T-helper 1 cell treated with Interleukin-12 subunit alpha and Interleukin-12 subunit beta and Interleukin-4 antibody, amounts not matched to agents 30 μg/mL and 1 μg/mL, for 36 hours (primary cell): ENCODE results near the gene NXNL1.
A peak's percentile ranks its signal among the peaks of the same experiment; 100 is the strongest.
"Not testable (repeated sequence)": the region's sequence is repeated elsewhere in the genome, so short reads cannot be mapped to it uniquely, and the experiment has no call there.

Experiments
- H3K27ac Mint-ChIP-seq: one replicate; pipeline ENCODE4 v1.8.0; 2021; ENCODE audit warnings: mild to moderate bottlenecking, mixed read lengths
- H3K27me3 Mint-ChIP-seq: one replicate; pipeline ENCODE4 v1.8.0; 2021; ENCODE audit warnings: low read depth, mixed read lengths
- H3K36me3 Mint-ChIP-seq: one replicate; pipeline ENCODE4 v1.8.0; 2021; ENCODE audit warnings: low read depth, mixed read lengths
- H3K4me1 Mint-ChIP-seq: one replicate; pipeline ENCODE4 v1.8.0; 2021; ENCODE audit warnings: low read depth, mixed read lengths
- H3K4me3 Mint-ChIP-seq: one replicate; pipeline ENCODE4 v1.8.0; 2021; ENCODE audit warnings: mild to moderate bottlenecking, moderate library complexity, mixed read lengths
- H3K9me3 Mint-ChIP-seq: one replicate; pipeline ENCODE4 v1.8.0; 2021; ENCODE audit warnings: mixed read lengths

Gene NXNL1

DNA sequence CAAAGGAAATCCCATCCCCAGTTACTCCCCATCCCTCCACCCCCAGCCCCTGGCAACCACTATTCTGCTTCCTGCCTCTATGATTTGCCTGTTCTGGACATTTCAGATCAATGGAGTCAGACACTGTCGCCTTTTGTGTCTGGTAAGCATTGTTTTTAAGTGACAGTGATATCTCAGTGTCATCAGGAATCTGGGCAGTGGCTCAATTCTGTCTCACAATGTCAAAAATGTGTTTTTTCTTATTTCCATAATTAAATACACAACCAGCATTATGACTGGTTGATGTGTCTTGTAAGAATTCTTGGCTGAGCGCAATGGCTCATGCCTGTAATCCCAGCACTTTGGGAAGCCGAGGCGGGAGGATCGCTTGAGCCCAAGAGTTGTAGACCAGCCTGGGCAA, 30.6 kb upstream of the NXNL1 start:
- Mint-ChIP-seq H3K9me3 (no peaks in the 10 kb centered on the region), H3K4me1 (peaks cover 25% of the 10 kb centered on the region), H3K27me3 (no peaks in the 10 kb centered on the region), H3K27ac (no peak overlapping the region), H3K36me3 (no peaks in the 10 kb centered on the region), H3K4me3 (no peak overlapping the region)

DNA sequence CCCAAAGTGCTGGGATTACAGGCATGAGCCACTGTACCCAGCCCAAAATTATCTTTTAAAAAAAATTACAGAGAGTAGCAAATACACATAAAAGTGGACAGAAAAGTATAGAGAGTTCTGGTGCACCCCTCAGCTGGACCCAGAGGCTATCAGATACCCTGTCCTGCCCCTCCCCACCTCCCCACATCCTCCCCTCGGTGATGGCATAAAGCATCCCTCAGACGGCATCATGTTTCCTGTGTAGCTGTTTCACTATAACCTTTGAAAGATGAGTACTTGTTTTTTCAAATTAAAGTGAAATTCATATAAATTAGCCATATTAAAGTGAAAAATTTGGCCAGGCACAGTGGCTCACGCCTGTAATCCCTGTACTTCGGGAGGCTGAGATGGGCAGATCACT, 29.7 kb upstream of the NXNL1 start:
- Mint-ChIP-seq H3K4me1 (peaks cover 19% of the 10 kb centered on the region), H3K27me3 (no peaks in the 10 kb centered on the region), H3K27ac (no peak overlapping the region), H3K36me3 (no peaks in the 10 kb centered on the region), H3K4me3 (no peak overlapping the region), H3K9me3 (no peaks in the 10 kb centered on the region)

DNA sequence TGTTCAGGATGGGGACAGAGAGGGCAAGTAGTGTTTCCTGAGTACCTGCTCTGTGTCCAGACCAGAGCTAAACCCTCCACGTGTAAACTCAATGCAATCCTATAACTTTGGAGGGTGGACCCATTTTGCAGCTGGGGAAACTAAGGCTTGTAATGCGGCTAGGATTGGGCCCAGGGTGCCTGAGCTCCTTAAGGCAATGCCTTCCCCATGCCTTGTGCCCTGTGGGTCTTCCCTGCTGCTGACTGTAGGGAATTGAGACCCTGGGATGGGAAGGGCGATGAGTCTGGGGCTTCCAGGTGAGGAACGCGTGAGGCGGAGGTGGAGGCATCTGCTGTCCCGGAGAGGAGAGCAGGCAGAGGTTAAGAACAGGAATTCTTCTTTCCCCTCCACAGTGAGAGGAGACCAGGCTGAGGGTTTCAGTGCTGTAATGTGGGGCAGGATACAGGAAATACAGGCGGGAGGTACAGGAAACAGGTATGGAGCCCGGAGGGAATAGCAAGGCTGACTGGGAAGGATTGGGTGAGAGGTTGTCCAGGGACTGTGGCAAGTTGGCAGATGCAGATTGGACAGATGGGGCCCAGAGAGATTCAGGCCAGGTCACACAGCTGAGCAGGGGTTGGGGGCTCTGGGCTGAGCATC, 28.8 kb upstream of the NXNL1 start:
- no peaks in the 10 kb centered on the region for H3K9me3 Mint-ChIP-seq
- H3K4me1 Mint-ChIP-seq, result peaks cover 19% of the 10 kb centered on the region
- peak overlapping the region; percentile 2 for H3K27ac Mint-ChIP-seq
- no peaks in the 10 kb centered on the region for H3K27me3 Mint-ChIP-seq
- H3K36me3 Mint-ChIP-seq, result no peaks in the 10 kb centered on the region
- H3K4me3 Mint-ChIP-seq, result no peak overlapping the region

DNA sequence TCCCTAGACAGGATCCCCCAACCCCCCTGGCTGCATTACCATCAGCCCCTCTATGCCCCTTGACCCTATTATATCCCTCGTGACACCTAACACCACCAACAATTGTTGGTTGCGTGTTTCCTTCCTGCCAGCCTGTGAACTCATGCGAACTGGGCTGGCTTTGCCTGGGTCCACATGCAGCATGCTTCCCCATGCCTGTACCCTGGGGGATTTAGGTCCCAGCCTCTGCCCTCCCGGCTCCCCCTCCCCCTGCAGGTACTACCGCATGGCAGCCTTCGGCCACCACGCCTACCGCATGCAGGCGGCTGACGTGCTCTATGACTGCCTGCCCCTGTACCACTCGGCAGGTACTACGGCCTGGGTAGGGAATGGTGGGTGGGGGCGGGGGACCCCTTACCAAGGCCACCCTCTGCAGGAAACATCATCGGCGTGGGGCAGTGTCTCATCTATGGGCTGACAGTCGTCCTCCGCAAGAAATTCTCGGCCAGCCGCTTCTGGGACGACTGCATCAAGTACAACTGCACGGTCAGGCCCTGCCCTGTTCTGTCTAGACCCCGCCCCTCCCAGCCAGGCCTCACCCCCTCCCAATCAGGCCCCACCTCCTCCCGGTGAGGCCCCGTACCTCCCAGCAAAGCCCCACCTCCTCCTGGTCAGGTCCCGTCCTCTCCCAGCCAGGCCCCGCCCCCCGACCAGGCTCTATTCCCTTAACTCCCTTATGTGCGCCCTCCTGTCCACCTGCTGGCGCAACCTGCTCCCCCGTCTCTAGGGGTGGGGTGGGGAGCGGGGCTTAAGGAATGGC, 28.1 kb upstream of the NXNL1 start:
- H3K27me3 Mint-ChIP-seq, result no peaks in the 10 kb centered on the region
- H3K36me3 Mint-ChIP-seq, result no peaks in the 10 kb centered on the region
- H3K9me3 Mint-ChIP-seq, result no peaks in the 10 kb centered on the region
- no peak overlapping the region for H3K27ac Mint-ChIP-seq
- H3K4me1 Mint-ChIP-seq, result peaks cover 19% of the 10 kb centered on the region
- no peak overlapping the region for H3K4me3 Mint-ChIP-seq

DNA sequence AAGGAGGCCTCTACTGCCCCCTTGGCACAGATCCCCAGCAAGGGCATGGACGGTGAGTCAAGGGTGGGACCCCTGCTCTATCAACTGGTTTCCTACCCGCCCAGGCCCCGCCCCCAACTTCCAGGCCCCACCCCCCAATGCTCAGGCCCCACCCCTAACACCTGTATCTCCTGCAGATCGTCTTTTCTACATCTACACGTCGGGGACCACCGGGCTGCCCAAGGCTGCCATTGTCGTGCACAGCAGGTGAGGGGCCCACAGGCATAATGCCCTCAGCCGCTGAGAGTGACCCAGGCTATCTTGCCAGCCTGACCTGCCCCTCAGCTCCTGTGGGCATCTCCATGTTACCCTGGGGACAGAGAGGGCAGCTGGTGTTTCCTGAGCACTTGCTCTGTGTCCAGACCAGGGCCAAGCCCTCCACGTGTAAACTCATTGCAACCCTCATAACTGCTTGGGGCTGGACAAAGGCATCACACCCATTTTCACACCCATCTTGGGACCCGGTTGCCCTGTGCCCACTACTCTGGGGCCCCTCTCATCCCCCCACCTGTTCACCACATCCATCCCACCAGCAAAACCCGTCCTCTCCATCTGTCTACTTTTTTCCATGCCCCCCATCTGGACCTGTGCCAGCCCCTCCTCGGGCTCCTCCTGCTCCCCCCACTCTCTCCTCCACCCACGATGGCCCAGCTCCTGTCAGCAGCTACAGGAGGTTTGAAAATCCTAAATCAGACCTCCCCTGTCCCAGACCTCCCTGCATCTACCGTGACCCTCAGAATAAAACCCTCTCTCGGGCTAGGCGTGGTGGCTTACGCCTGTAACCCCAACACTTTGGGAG, 26.8 kb upstream of the NXNL1 start:
- Mint-ChIP-seq H3K4me1 (peaks cover 19% of the 10 kb centered on the region), H3K4me3 (no peak overlapping the region), H3K27me3 (no peaks in the 10 kb centered on the region), H3K36me3 (no peaks in the 10 kb centered on the region), H3K27ac (no peak overlapping the region), H3K9me3 (no peaks in the 10 kb centered on the region)

DNA sequence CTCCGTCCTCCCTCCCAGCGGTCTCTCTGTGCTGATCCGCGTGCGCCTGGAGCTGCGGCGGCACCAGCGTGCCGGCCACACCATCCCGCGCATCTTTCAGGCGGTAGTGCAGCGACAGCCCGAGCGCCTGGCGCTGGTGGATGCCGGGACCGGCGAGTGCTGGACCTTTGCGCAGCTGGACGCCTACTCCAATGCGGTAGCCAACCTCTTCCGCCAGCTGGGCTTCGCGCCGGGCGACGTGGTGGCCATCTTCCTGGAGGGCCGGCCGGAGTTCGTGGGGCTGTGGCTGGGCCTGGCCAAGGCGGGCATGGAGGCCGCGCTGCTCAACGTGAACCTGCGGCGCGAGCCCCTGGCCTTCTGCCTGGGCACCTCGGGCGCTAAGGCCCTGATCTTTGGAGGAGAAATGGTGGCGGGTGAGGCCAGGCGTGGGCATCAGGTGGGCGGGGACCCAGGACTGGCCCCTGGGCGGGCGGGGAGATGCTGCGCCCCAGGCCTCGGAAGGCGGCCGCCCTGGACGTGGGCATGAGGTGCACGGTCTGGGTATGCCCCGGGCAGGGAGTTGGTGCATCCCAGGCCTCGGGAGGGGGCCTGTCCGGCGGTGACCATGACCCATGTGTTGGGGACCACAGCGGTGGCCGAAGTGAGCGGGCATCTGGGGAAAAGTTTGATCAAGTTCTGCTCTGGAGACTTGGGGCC, 26.0 kb upstream of the NXNL1 start:
- no peaks in the 10 kb centered on the region for H3K36me3 Mint-ChIP-seq
- no peaks in the 10 kb centered on the region for H3K9me3 Mint-ChIP-seq
- no peak overlapping the region for H3K4me3 Mint-ChIP-seq
- H3K27ac Mint-ChIP-seq, result no peak overlapping the region
- H3K4me1 Mint-ChIP-seq, result peaks cover 19% of the 10 kb centered on the region
- no peaks in the 10 kb centered on the region for H3K27me3 Mint-ChIP-seq

DNA sequence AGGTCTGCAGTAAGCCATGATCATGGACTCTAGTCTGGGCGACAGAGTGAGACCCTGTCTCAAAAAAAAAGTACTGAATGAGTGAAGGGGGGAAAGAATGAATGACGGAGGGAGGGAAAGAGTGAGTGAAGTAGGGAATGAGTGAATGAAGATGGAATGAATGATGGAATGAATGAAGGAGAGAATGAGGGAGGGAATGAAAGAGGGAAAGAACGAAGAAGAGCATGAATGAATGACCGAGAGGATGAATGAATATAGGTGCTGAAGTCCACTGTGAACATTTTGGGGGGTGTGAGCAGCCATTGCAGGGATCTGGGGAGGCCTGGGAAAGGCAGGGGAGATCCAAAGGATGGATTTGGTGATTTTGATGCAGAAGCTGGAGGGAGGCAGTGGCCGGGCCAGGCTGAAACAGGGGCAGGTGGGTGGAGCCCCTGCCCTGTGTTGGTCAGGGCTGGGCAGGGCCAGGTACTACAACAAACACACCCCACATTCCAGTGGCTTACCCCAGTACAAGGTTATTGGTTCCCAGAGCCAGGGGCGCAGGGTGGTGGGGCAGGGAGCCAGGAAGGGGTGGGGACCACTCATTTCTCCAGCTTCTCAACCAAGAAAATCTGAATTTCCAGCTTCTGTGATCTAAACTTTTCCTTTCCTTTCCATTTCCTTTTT, 23.9 kb upstream of the NXNL1 start:
- peaks cover 11% of the 10 kb centered on the region for H3K4me1 Mint-ChIP-seq

DNA sequence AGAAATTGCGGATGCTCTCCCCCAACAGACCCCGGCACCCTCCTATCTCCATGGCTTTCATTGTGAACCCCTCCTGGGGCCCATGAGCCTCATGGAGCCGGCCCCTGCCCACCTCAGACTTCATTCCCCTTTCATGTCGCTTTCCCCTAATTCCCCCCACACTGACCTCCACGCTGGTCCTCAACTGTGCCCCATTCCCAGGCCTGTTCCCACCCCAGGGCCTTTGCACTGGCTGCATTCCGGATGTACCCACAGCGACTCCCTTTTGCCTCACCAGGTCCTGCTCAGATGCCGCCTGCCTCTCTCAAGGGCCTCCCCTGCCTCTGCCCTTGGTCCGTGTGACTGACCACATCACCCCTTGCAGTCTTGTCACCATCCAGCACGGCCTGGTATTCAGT, 22.9 kb upstream of the NXNL1 start:
- H3K4me3 Mint-ChIP-seq, result no peak overlapping the region
- H3K27me3 Mint-ChIP-seq, result no peaks in the 10 kb centered on the region
- H3K36me3 Mint-ChIP-seq, result no peaks in the 10 kb centered on the region
- H3K27ac Mint-ChIP-seq, result no peak overlapping the region
- peaks cover 3% of the 10 kb centered on the region for H3K4me1 Mint-ChIP-seq
- H3K9me3 Mint-ChIP-seq, result no peaks in the 10 kb centered on the region

More for the DNA sequence above, 23.9 kb upstream of the NXNL1 start:
- no peak overlapping the region for H3K27ac Mint-ChIP-seq
- H3K27me3 Mint-ChIP-seq, result no peaks in the 10 kb centered on the region
- H3K9me3 Mint-ChIP-seq, result no peaks in the 10 kb centered on the region
- H3K36me3 Mint-ChIP-seq, result no peaks in the 10 kb centered on the region
- no peak overlapping the region for H3K4me3 Mint-ChIP-seq

DNA sequence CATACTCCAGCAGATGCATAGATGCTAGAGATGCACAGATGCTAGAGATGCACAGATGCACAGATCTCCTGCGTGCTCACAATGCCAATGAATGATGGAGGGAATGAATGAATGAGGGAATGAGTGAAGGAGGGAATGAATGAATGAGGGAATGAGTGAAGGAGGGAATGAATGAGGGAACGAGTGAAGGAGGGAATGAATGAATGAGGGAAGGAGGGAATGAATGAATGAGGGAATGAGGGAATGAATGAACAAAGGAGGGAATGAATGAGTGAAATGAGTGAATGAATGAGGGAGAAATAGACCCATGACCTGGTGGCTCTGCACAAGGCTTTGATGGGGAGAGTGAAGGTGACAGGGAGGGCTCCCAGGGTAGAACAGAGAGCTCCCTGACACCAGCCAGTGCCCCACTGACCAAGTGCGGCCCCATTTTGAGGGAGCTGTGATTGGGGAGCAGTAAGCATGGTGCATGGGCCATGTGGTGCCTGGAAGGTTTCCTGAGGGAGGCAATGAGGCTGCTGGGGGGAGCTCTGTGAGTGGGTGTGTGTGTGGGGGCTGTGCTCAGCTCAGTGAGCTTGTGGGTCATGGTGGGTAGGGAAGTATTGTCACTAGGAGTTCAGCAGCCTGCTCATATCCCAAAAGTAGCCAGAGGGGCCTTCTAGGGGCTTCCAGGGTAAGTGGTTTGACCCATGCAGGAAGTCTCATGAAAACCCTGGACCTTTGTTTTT, 22.3 kb upstream of the NXNL1 start:
- H3K9me3 Mint-ChIP-seq, result no peaks in the 10 kb centered on the region
- no peaks in the 10 kb centered on the region for H3K27me3 Mint-ChIP-seq
- no peak overlapping the region for H3K4me3 Mint-ChIP-seq
- no peak overlapping the region for H3K27ac Mint-ChIP-seq
- no peaks in the 10 kb centered on the region for H3K4me1 Mint-ChIP-seq
- H3K36me3 Mint-ChIP-seq, result no peaks in the 10 kb centered on the region

DNA sequence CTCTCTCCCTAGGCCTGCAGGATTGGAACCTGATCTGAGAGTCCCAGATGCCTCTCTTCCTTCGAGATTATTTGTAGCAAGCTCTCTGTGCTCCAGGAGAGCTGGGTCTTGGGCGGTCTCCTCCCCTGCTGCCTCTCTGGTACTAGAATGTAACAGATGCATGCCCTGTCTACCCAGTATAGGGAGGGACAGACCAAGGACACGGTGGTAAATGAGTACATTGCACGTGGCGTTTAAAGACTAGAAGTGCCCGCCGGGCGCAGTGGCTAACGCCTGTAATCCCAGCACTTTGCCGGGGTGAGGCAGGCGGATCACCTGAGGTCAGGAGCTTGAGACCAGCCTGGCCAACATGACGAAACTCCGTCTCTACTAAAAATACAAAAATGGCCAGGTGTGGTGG, 21.3 kb upstream of the NXNL1 start:
- H3K4me1 Mint-ChIP-seq, result no peaks in the 10 kb centered on the region
- no peaks in the 10 kb centered on the region for H3K9me3 Mint-ChIP-seq
- H3K4me3 Mint-ChIP-seq, result no peak overlapping the region
- H3K27me3 Mint-ChIP-seq, result no peaks in the 10 kb centered on the region
- H3K36me3 Mint-ChIP-seq, result no peaks in the 10 kb centered on the region
- no peak overlapping the region for H3K27ac Mint-ChIP-seq

DNA sequence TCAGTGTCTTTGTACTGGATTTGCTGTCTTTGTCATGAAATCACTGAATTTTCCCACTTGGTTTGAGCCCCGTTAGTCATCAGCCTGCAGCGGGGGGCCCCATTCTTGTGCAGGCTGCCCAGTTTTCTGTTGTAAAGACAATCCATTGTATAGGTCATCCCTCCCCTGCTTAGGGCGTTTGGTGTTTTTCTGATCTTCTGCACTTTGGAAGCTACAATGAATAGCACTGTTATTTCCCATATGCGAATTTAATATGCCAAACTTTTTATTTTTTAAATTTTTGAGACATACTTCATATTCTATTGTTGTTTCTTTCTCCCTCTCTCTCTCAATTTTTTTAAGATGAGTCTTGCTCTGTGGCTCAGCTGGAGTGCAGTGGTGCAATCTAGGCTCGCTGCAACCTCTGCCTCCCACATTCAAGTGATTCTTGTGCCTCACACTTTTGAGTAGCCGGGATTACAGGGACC, 18.6 kb upstream of the NXNL1 start:
- no peaks in the 10 kb centered on the region for H3K4me1 Mint-ChIP-seq
- no peaks in the 10 kb centered on the region for H3K27me3 Mint-ChIP-seq
- no peaks in the 10 kb centered on the region for H3K9me3 Mint-ChIP-seq
- H3K27ac Mint-ChIP-seq, result no peak overlapping the region
- H3K4me3 Mint-ChIP-seq, result no peak overlapping the region
- H3K36me3 Mint-ChIP-seq, result no peaks in the 10 kb centered on the region

DNA sequence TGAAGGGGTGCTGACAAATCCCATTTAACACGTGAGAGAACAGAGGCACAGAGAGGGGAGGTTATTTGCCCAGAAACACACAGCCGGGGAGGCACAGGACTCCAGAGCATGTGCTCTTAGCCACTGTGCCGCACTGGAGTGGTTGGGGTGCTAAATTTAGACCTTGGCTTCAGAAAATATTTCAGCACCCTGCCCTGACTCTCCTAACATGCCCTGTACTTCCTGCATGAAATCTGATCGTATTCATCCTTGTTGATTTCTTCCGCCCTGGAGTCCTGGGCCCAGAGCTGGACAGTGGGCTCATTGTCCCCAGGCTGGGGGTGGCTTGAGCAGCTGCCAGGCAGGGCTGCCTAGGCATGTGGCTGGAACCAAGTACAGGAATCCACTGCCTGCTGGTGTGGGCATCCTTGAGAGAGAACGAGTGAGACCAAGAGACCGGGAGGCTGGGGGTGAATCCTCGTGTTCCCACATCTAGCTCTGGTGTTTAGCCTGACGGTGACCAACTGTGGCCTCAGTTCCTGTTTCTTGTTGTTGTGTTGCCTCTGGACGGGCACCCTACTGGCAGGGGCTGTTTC, 14.9 kb upstream of the NXNL1 start:
- H3K4me1 Mint-ChIP-seq, result peaks cover 12% of the 10 kb centered on the region
- no peaks in the 10 kb centered on the region for H3K27me3 Mint-ChIP-seq
- H3K4me3 Mint-ChIP-seq, result no peak overlapping the region
- no peak overlapping the region for H3K27ac Mint-ChIP-seq
- no peaks in the 10 kb centered on the region for H3K36me3 Mint-ChIP-seq
- no peaks in the 10 kb centered on the region for H3K9me3 Mint-ChIP-seq

DNA sequence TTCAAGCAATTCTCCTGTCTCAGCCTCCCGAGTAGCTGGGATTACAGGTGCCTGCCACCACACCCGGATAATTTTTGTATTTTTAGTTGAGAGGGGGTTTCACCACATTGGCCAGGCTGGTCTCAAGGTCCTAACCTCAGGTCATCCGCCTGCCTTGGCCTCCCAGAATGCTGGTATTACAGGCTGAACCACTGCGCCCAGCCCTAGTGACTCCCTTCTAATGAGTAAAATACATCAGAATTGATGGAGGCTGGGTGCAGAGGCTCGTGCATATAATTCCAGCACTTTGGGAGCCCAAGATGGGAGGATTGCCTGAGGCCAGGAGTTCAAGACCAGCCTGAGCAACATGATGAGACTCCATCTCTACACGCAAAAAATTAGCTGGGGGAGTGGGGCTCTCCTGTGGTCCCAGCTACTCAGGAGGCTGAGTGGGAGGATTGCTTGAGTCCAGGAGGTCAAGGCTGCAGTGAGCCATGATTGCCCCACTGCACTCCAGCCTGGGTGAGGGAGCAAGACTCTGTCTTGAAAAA, 14.3 kb upstream of the NXNL1 start:
- H3K36me3 Mint-ChIP-seq, H3K27me3 Mint-ChIP-seq, H3K9me3 Mint-ChIP-seq, H3K4me3 Mint-ChIP-seq, H3K27ac Mint-ChIP-seq: not testable (repeated sequence)
- peaks cover 14% of the 10 kb centered on the region for H3K4me1 Mint-ChIP-seq
